HG03135 (cell line): ENCODE measurements around the gene PILRB.

Source experiments
- ATAC-seq: cut with Tn5 transposase; IDR thresholded peaks from one replicate; pipeline ENCODE4 v1.9.1; 2021; ENCODE audit warnings: mild to moderate bottlenecking, moderate library complexity; ENCODE audit not compliant: unreplicated experiment

Gene PILRB

GRCh38 chr7:100400656-100401055 is 42.7 kb downstream of the PILRB start:
- no peak for ATAC-seq

- no peak for ATAC-seq
These were observed 43.9 kb downstream of the PILRB start for GRCh38 chr7:100401811-100402210.

- ATAC-seq, result no peak
These were observed 44.3 kb downstream of the PILRB start for GRCh38 chr7:100402241-100402640.

- ATAC-seq, result no peak
These were observed 48.9 kb downstream of the PILRB start for GRCh38 chr7:100406767-100407166.

- ATAC-seq, result no peak
These were observed 49.6 kb downstream of the PILRB start for GRCh38 chr7:100407285-100408180.

- ATAC-seq, result no peak
These were observed 53.2 kb downstream of the PILRB start for GRCh38 chr7:100411101-100411500.

- no peak for ATAC-seq
These were observed 55.4 kb downstream of the PILRB start for GRCh38 chr7:100413346-100413745.

- ATAC-seq, result no peak
These were observed 56.0 kb downstream of the PILRB start for GRCh38 chr7:100413889-100414288.

- ATAC-seq, result no peak
These were observed 57.5 kb downstream of the PILRB start for GRCh38 chr7:100415448-100415847.
